Smooth muscle cell (in vitro differentiated cells): ENCODE data around the gene MRM2. TPM values are rescaled to one million over a fixed set of nuclear protein-coding genes. Genes with fewer than 3 reads are reported as not detected.

Source experiments
- DNase-seq: peaks from one replicate; lab custom pipeline; 2025; ENCODE audit not compliant: unreplicated experiment; lab: John Stamatoyannopoulos, UW
- H2AFZ ChIP-seq: fragments of 200-600 bp; sonication (generic); 2 replicates; pipeline ENCODE4 v1.6.0; 2016; ENCODE audit warnings: antibody characterized with exemption, low read depth, mild to moderate bottlenecking
- H3F3A ChIP-seq: fragments of 200-600 bp; sonication (generic); 2 replicates; pipeline ENCODE4 v1.6.0; 2017; ENCODE audit warnings: antibody characterized with exemption, low read depth
- H3K27ac ChIP-seq: fragments of 200-600 bp; sonication (generic); 2 replicates; pipeline ENCODE4 v1.5.1; 2016; ENCODE audit warnings: low read depth, mild to moderate bottlenecking
- H3K27me3 ChIP-seq: fragments of 200-600 bp; sonication (generic); 2 replicates; pipeline ENCODE4 v1.6.1; 2016; ENCODE audit warnings: low read depth, mild to moderate bottlenecking
- H3K36me3 ChIP-seq: fragments of 200-600 bp; sonication (generic); 2 replicates; pipeline ENCODE4 v1.5.1; 2016; ENCODE audit warnings: low read depth
- H3K4me1 ChIP-seq: fragments of 200-600 bp; sonication (generic); 2 replicates; pipeline ENCODE4 v1.5.1; 2016; ENCODE audit warnings: low read depth
- H3K4me2 ChIP-seq: fragments of 200-600 bp; sonication (generic); 2 replicates; pipeline ENCODE4 v1.6.0; 2016; ENCODE audit warnings: mild to moderate bottlenecking
- H3K4me3 ChIP-seq: fragments of 200-600 bp; sonication (generic); 2 replicates; pipeline ENCODE4 v1.5.1; 2016; ENCODE audit warnings: mild to moderate bottlenecking
- H3K79me2 ChIP-seq: fragments of 200-600 bp; sonication (generic); 2 replicates; pipeline ENCODE4 v1.6.0; 2016; ENCODE audit warnings: low read depth, mild to moderate bottlenecking
- H3K9ac ChIP-seq: fragments of 200-600 bp; sonication (generic); 2 replicates; pipeline ENCODE4 v1.6.0; 2016; ENCODE audit warnings: low read depth
- H3K9me3 ChIP-seq: fragments of 200-600 bp; sonication (generic); replicated peaks from 2 replicates; pipeline ENCODE4 v1.5.1; 2016; ENCODE audit warnings: low read depth
- H4K20me1 ChIP-seq: fragments of 200-600 bp; sonication (generic); 2 replicates; pipeline ENCODE4 v1.6.0; 2016; ENCODE audit warnings: low read depth
- CTCF ChIP-seq: fragments of 200-600 bp; sonication (generic); IDR thresholded peaks from 2 replicates; pipeline ENCODE4 v1.5.1; 2017; ENCODE audit warnings: borderline replicate concordance, mild to moderate bottlenecking, antibody characterized with exemption; ENCODE audit not compliant: insufficient read depth, poor library complexity, severe bottlenecking
- WGBS: methylation state at CpG from one replicate; pipeline ENCODE4 v1.1.7; 2016; ENCODE audit warnings: low lambda C conversion rate; 5-methylcytosine and 5-hydroxymethylcytosine counted together
- polyA plus RNA-seq: library from polyadenylated mRNA; unstranded; fragments of >200 nt; fragmentation: Nextera tagmentation; extraction: Ambion mirVana; gene quantifications from 2 replicates; pipeline ENCODE4 v1.2.1, GENCODE V29; 2016
- total RNA-seq: library from RNA; depleted of rRNA; stranded (reverse); fragments of >200 nt; gene quantifications from 2 replicates; pipeline ENCODE4 v1.2.3, GENCODE V29; 2014

MRM2 gene
- total and polyA plus RNA-seq, 2 experiments from 2014 or later = 17.1 to 30.8 TPM

GRCh38 chr7:2247141-2247995 lies 5.4 kb upstream of the MRM2 start:
- Histone ChIP-seq H3K27me3 (no peaks in the 10 kb centered on the region), H3K4me2 (no peak overlapping the region), H3K79me2 (no peaks in the 10 kb centered on the region), H3K4me3 (no peak overlapping the region), H3F3A (no peaks in the 10 kb centered on the region), H3K27ac (no peak overlapping the region), H4K20me1 (no peaks in the 10 kb centered on the region), H3K9ac (no peak overlapping the region), H2AFZ (no peak overlapping the region), H3K9me3 (no peaks in the 10 kb centered on the region), H3K36me3 (no peaks in the 10 kb centered on the region), H3K4me1 (peaks cover 5% of the 10 kb centered on the region)
- peak; percentile 59 for TF ChIP-seq CTCF
- 74% methylated on average over 36 of the region's 36 CpGs for WGBS
- no peak for DNase-seq

- no peak overlapping the region for H3K27ac ChIP-seq
- no peaks in the 10 kb centered on the region for H3K36me3 ChIP-seq
- no peak for TF ChIP-seq CTCF
- no peak overlapping the region for H3K9ac ChIP-seq
- H3K4me3 ChIP-seq = no peak overlapping the region
- H3K27me3 ChIP-seq = no peaks in the 10 kb centered on the region
- no peaks in the 10 kb centered on the region for H3K9me3 ChIP-seq
- DNase-seq = no peak
- H3K4me1 ChIP-seq = peaks cover 9% of the 10 kb centered on the region
- no peaks in the 10 kb centered on the region for H3F3A ChIP-seq
- 95% methylated on average over 22 of the region's 22 CpGs for WGBS
- no peak overlapping the region for H3K4me2 ChIP-seq
- H4K20me1 ChIP-seq = no peaks in the 10 kb centered on the region
- peaks cover 9% of the 10 kb centered on the region for H3K79me2 ChIP-seq
- H2AFZ ChIP-seq = no peak overlapping the region
Observed at GRCh38 chr7:2245883-2246675, 4.1 kb upstream of the MRM2 start.

- no peak overlapping the region for H2AFZ ChIP-seq
- H3K4me3 ChIP-seq = no peak overlapping the region
- H3K9me3 ChIP-seq = no peaks in the 10 kb centered on the region
- H3K9ac ChIP-seq = no peak overlapping the region
- 95% methylated on average over 23 of the region's 25 CpGs for whole genome bisulfite sequencing
- H3K79me2 ChIP-seq = peaks cover 23% of the 10 kb centered on the region
- no peak for DNase-seq
- no peaks in the 10 kb centered on the region for H3K36me3 ChIP-seq
- no peak overlapping the region for H3K4me2 ChIP-seq
- H3K27me3 ChIP-seq = no peaks in the 10 kb centered on the region
- H3K27ac ChIP-seq = no peak overlapping the region
- no peaks in the 10 kb centered on the region for H3F3A ChIP-seq
- H4K20me1 ChIP-seq = no peaks in the 10 kb centered on the region
- TF ChIP-seq CTCF = no peak
- H3K4me1 ChIP-seq = peaks cover 12% of the 10 kb centered on the region
Observed at GRCh38 chr7:2244404-2244995, 2.5 kb upstream of the MRM2 start.
